Activated naive CD8-positive, alpha-beta T cell treated with anti-CD3 and anti-CD28 coated beads, Interleukin-2, amount 10 ng/mL, durations not matched to agents 7 days and 5 days (primary cell): ENCODE data around the gene ETDC. TPM values are rescaled to one million over a fixed set of nuclear protein-coding genes. Genes with fewer than 3 reads are reported as not detected.
"Not testable (repeated sequence)": the region's sequence is repeated elsewhere in the genome, so short reads cannot be mapped to it uniquely, and the experiment has no call there.

Experiments used
- ATAC-seq: fragments of 150-1000 bp; cut with Tn5 transposase; one replicate; pipeline ENCODE4 v1.10.0; 2021; ENCODE audit warnings: low read depth, moderate library complexity
- POLR2A ChIA-PET: fragments of 350-600 bp; sonication (Branson Sonifier 250); formaldehyde crosslinking; loops from one replicate; lab custom pipeline; 2021; ENCODE audit warnings: antibody characterized with exemption; lab: Charles Lee
- DNase-seq: peaks from one replicate; pipeline ENCODE4 v3.0.0; 2021
- H3K27ac Mint-ChIP-seq: one replicate; pipeline ENCODE4 v1.8.0; 2022; ENCODE audit warnings: mild to moderate bottlenecking, mixed read lengths
- H3K27me3 Mint-ChIP-seq: one replicate; pipeline ENCODE4 v1.8.0; 2022; ENCODE audit warnings: mild to moderate bottlenecking, moderate library complexity, mixed read lengths
- H3K36me3 Mint-ChIP-seq: one replicate; pipeline ENCODE4 v1.8.0; 2021; ENCODE audit warnings: mild to moderate bottlenecking, mixed read lengths
- H3K4me1 Mint-ChIP-seq: one replicate; pipeline ENCODE4 v1.8.0; 2021; ENCODE audit warnings: mixed read lengths
- H3K4me3 Mint-ChIP-seq: one replicate; pipeline ENCODE4 v1.8.0; 2022; ENCODE audit warnings: mild to moderate bottlenecking, moderate library complexity, mixed read lengths
- H3K9me3 Mint-ChIP-seq: one replicate; pipeline ENCODE4 v1.8.0; 2021; ENCODE audit warnings: mixed read lengths
- total RNA-seq, 2 experiments: library from RNA; stranded (reverse); gene quantifications; one replicate each; pipeline ENCODE4 v1.2.3, GENCODE V29; 2021

Gene ETDC
- total RNA-seq, 2 experiments from 2014 or later, result not detected

DNA sequence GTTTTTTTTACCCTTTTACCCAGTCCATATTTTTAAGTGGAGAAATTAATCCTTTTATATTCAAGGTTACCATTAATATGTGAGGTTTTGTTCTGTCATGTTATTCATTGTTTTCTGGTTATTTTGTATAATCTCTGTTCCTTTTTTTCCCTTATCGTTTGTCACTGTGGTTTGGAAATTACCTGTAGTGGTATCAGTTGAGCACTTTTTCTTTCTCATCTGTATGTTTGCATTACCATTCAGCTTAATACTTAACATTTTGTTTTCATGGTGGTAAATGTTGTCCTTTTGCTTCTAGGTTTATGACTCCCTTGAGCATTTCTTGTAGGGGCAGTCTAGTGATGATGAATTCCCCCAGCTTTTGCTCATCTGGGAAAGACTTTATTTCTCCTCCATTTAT, 6.6 kb downstream of the ETDC start:
- peaks cover 17% of the 10 kb centered on the region for H3K9me3 Mint-ChIP-seq
- no peak overlapping the region for H3K4me3 Mint-ChIP-seq
- H3K4me1 Mint-ChIP-seq, result no peaks in the 10 kb centered on the region
- ATAC-seq (no peak), DNase-seq (no peak)
- H3K27ac Mint-ChIP-seq, result no peak overlapping the region
- POLR2A ChIA-PET, result no interaction called here
- no peaks in the 10 kb centered on the region for H3K27me3 Mint-ChIP-seq
- peaks cover 30% of the 10 kb centered on the region for H3K36me3 Mint-ChIP-seq

DNA sequence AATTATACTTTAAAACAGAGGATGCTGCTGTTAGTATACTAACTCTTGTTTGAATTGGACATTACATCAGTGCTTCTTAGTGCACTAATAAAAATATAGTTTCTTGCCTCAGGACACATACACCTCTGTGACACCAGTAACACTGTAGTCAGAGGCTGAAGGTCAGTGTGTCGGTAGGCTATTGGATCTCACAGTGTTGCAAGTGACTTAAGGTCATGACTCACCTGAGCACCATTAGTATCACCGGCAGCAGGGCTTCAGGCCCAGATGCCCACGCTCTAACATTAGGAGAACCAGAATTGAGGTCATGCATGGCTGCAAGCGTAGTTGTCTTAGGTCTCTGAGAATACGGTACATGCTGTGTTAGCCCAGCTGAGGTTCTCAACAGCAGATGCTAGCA, 15.2 kb downstream of the ETDC start:
- H3K36me3 Mint-ChIP-seq, result peaks cover 52% of the 10 kb centered on the region
- POLR2A ChIA-PET, result no interaction called here
- no peak for ATAC-seq
- peaks cover 15% of the 10 kb centered on the region for H3K9me3 Mint-ChIP-seq
- DNase-seq, result no peak
- H3K27me3 Mint-ChIP-seq, result no peaks in the 10 kb centered on the region
- H3K4me3 Mint-ChIP-seq, result no peak overlapping the region
- no peak overlapping the region for H3K27ac Mint-ChIP-seq
- no peaks in the 10 kb centered on the region for H3K4me1 Mint-ChIP-seq

DNA sequence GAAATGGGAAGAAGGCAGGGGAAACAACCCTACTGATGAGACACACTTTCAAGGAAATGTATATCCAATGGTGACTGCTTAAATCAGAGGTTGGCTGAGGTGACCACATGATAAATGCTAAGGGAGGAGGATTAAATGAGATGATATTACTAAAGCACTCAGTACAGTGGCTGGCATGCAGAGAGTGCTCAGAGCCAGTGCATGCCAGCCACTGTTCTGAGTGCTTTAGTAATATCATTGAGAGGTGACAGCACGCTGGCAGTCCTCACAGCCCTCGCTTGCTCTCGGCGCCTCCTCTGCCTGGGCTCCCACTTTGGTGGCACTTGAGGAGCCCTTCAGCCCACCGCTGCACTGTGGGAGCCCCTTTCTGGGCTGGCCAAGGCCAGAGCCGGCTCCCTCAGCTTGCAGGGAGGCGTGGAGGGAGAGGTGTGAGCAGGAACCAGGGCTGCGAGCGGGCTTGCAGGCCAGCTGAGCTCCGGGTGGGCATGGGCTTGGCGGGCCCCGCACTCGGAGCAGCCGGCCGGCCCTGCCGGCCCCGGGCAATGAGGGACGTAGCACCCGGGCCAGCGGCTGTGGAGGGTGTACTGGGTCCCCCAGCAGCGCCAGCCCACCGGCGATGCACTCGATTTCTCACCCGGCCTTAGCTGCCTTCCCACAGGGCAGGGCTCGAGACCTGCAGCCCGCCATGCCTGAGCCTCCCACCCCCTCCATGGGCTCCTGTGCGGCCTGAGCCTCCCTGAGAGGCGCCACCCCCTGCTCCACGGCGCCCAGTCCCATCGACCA, 15.9 kb downstream of the ETDC start:
- H3K9me3 Mint-ChIP-seq, result peaks cover 16% of the 10 kb centered on the region
- DNase-seq, ATAC-seq, POLR2A ChIA-PET, H3K4me1 Mint-ChIP-seq, H3K27me3 Mint-ChIP-seq, H3K4me3 Mint-ChIP-seq, H3K27ac Mint-ChIP-seq: not testable (repeated sequence)
- H3K36me3 Mint-ChIP-seq, result peaks cover 55% of the 10 kb centered on the region

DNA sequence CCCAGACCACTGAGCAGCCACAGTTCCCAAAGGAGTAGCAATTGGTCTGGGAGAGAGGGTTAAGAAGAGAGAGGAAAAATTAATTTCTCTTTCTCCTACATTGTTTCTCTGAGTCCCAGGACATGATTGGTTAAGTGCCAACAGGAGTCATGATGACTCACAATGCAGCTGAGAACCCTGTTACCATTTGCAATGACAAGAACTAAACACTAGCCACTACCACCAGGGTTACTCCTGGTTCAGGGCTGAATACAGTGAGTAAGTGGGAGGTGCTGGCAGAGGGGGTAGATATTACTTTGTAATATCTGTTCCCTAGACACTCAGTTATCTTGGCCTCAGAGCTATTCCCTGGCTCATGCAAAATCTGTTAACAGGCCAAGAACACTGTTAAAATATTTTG, 18.0 kb downstream of the ETDC start:
- Mint-ChIP-seq H3K27ac (no peak overlapping the region), H3K4me3 (no peak overlapping the region), H3K4me1 (peaks cover 2% of the 10 kb centered on the region), H3K27me3 (no peaks in the 10 kb centered on the region), H3K9me3 (peaks cover 12% of the 10 kb centered on the region), H3K36me3 (peaks cover 47% of the 10 kb centered on the region)
- POLR2A ChIA-PET, result no interaction called here
- ATAC-seq (no peak), DNase-seq (no peak)

DNA sequence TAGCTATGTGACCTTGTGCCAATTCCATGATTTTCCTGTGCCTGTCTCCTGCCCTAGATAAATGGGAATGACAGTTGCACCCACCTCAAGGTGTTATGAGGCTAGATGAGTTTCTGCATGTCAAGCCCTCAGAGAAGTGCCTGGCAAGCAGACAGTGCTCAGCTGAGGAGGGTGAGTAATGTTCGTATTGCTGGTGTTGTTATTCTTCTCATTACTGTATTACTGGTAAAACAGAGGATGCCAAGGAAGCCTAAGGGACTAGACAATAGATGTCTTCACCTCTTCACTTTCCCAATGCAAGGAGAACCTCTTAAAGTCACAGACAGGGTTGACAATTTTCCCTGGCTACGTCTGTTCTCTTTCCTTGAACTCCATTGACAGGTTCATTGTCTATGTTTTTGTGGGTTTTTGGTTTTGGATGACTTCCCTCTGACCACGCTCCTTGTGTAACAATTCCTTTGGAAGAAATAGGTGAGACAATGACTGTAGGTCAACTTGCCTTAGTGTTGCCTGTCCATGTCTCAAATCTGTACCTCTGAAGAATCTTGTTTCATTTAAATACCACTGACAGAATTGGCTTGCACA, 19.2 kb downstream of the ETDC start:
- ATAC-seq (no peak), DNase-seq (no peak)
- H3K27ac Mint-ChIP-seq, result no peak overlapping the region
- H3K27me3 Mint-ChIP-seq, result no peaks in the 10 kb centered on the region
- H3K9me3 Mint-ChIP-seq, result peaks cover 11% of the 10 kb centered on the region
- peaks cover 2% of the 10 kb centered on the region for H3K4me1 Mint-ChIP-seq
- H3K4me3 Mint-ChIP-seq, result no peak overlapping the region
- peaks cover 51% of the 10 kb centered on the region for H3K36me3 Mint-ChIP-seq
- POLR2A ChIA-PET, result no interaction called here

DNA sequence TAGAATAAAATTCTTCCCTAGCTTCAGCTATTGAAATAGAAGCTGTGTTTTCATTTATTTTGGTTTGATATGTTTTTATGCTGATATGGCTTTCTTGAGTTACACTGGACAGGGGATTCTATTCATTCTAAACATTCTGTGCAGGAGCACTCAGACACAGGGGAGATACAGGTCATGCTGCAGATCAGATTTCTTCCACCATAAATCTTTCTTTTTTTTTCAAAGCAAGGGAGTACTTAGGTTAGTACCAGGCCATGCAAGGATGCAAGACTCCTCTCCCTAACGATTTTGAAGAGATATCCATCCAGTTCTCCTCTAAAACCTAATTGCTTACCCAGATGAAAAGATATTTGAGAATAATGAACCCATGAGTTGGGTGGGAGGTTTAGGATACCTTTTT, 21.4 kb downstream of the ETDC start:
- ATAC-seq (no peak), DNase-seq (no peak)
- Mint-ChIP-seq H3K9me3 (peaks cover 4% of the 10 kb centered on the region), H3K27ac (no peak overlapping the region), H3K36me3 (peaks cover 51% of the 10 kb centered on the region), H3K4me1 (peaks cover 2% of the 10 kb centered on the region), H3K27me3 (no peaks in the 10 kb centered on the region), H3K4me3 (no peak overlapping the region)
- POLR2A ChIA-PET, result no interaction called here

DNA sequence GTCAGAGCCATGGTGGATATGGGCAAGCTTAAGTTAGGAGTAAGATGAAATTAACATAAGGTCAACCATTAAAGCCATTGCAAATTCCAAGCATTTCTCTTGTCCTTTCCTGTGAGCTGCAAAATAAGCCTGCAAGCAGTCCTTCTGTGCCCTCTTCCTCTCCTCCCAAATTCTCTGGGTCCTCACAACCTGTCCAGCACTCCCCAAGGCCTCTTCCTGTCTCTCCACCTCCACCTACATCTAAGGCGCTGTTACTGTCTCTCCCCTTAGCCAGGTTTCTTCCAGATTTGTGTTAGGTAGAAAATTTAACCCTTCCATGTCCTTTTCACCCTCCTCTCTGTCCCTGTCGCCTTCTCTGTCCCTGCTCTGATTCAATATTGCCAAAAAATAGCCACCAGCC, 22.2 kb downstream of the ETDC start:
- H3K4me1 Mint-ChIP-seq, result peaks cover 2% of the 10 kb centered on the region
- DNase-seq (no peak), ATAC-seq (no peak)
- peaks cover 4% of the 10 kb centered on the region for H3K9me3 Mint-ChIP-seq
- no peaks in the 10 kb centered on the region for H3K27me3 Mint-ChIP-seq
- no peak overlapping the region for H3K4me3 Mint-ChIP-seq
- H3K27ac Mint-ChIP-seq, result no peak overlapping the region
- POLR2A ChIA-PET, result no interaction called here
- peaks cover 50% of the 10 kb centered on the region for H3K36me3 Mint-ChIP-seq

DNA sequence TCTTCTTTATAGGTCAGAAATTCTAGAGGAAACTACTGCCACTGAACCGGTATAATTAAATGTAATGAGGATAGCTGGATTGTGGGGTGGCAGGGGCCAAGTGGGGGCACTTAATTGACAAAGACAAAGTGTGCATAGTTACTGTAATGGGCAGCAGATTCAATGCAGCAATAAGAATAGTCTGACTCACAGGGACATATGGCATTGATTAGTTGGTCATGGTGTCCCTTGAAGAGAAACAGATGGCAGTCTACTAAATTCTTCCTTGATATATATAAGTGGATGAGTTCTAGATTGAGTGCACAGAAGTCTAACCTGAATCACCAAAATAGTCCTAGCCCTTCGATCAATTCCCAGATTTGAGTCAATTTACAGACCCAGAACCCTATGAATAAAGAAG, 31.6 kb downstream of the ETDC start:
- POLR2A ChIA-PET, result no interaction called here
- ATAC-seq (no peak), DNase-seq (no peak)
- H3K36me3 Mint-ChIP-seq, result peaks cover 31% of the 10 kb centered on the region
- H3K9me3 Mint-ChIP-seq, result no peaks in the 10 kb centered on the region
- peaks cover 52% of the 10 kb centered on the region for H3K4me1 Mint-ChIP-seq
- no peak overlapping the region for H3K27ac Mint-ChIP-seq
- H3K27me3 Mint-ChIP-seq, result no peaks in the 10 kb centered on the region
- peak overlapping the region; percentile 92 for H3K4me3 Mint-ChIP-seq

DNA sequence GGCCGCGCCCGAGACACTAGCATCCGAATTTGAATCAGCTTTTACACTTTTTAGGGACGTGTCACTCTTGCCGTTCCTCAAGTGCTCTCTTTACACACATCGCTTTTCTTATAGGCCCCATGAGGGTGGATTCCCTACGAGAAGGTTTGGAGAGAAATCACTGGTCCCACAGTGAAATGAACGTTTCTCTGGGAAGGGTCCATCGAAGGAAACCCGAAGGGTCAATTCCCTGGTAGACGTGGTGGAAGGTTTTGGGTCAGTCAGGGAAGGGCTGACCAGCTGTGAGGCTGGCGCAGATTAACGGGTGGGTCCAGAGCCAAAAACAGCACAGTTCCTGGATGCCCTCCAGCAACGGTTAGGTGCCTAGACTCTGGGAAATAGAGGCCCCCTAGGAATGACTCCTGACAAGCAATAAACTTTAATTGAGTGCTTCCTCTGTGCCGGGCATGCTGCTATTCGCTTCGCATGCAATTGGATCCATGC, 35.9 kb downstream of the ETDC start:
- Mint-ChIP-seq H3K27ac (peak overlapping the region; percentile 67), H3K36me3 (peaks cover 25% of the 10 kb centered on the region), H3K9me3 (no peaks in the 10 kb centered on the region), H3K4me1 (peaks cover 39% of the 10 kb centered on the region), H3K4me3 (peak overlapping the region; percentile 83), H3K27me3 (no peaks in the 10 kb centered on the region)
- DNase-seq (no peak), ATAC-seq (no peak)
- POLR2A ChIA-PET, result no interaction called here

DNA sequence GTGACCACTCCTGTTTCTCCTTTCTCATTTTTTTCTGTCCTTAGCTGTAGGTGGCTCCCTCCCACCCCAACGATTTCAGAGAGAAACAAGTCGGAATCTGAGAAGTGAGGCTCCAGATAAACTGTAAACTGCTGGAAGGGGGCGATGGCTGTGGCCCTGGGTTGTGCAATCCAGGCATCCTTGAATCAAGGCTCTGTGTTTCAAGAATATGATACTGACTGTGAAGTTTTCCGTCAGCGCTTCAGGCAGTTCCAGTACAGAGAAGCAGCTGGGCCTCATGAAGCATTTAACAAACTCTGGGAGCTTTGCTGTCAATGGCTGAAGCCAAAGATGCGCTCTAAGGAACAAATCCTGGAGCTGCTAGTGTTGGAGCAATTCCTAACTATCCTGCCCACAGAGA, 37.7 kb downstream of the ETDC start:
- Mint-ChIP-seq H3K27ac (no peak overlapping the region), H3K27me3 (no peaks in the 10 kb centered on the region), H3K9me3 (no peaks in the 10 kb centered on the region), H3K36me3 (peaks cover 26% of the 10 kb centered on the region), H3K4me3 (no peak overlapping the region), H3K4me1 (peaks cover 22% of the 10 kb centered on the region)
- POLR2A ChIA-PET, result no interaction called here
- ATAC-seq, result no peak
- DNase-seq, result no peak

DNA sequence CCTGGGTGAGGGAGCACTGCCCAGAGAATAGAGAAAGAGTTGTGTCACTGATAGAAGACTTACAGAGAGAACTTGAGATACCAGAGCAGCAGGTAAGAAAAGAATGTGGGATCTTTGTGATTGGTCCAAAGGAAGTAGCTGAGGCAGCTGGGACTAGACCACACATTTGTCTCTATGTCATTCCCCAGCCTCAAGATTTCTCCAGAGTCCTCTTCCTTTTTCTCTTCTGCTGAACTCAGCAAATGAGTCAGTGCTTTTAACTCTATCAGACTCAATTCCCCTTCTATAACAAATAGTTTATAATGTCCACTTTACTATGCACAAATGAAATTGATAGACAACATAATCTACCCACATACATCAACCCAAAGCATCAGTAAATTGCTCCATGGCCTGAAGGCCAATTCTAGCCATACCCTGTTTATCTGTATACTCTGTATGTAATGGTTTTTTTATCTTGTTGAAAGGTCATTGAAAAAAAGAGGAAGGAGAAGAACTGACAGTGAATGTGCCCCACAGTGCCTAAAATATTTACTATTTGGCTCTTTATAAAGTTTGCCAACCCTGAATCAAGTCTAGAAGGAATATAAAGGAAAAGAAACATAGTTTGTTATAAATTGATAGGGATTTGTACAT, 38.2 kb downstream of the ETDC start:
- H3K36me3 Mint-ChIP-seq, result peaks cover 28% of the 10 kb centered on the region
- no peaks in the 10 kb centered on the region for H3K9me3 Mint-ChIP-seq
- H3K4me3 Mint-ChIP-seq, result no peak overlapping the region
- H3K27me3 Mint-ChIP-seq, result no peaks in the 10 kb centered on the region
- POLR2A ChIA-PET, result no interaction called here
- ATAC-seq (no peak), DNase-seq (no peak)
- H3K27ac Mint-ChIP-seq, result no peak overlapping the region
- H3K4me1 Mint-ChIP-seq, result peaks cover 17% of the 10 kb centered on the region

DNA sequence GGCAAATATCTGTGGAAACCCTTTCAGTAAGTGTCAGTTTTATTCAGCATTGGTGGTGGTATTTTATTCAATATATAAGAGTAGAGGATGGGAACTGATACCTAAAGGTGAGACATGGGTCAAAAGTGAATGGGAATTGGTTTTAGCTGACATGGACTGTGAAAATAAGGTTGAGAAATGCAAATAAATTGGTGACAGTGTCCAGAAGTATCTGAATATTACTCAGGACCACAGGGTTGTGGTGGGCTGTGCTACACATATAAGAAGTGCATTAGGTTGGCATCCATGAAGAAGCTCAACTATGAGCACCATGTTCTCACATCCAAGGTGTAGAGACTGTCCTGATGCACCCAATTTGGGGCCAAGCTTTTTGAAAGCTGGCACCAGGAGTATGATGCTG, 45.0 kb downstream of the ETDC start:
- POLR2A ChIA-PET, result no interaction called here

More for the DNA sequence above, 45.0 kb downstream of the ETDC start:
- no peaks in the 10 kb centered on the region for H3K27me3 Mint-ChIP-seq
- H3K4me1 Mint-ChIP-seq, result no peaks in the 10 kb centered on the region
- DNase-seq (no peak), ATAC-seq (no peak)
- no peak overlapping the region for H3K27ac Mint-ChIP-seq
- H3K9me3 Mint-ChIP-seq, result no peaks in the 10 kb centered on the region
- peaks cover 24% of the 10 kb centered on the region for H3K36me3 Mint-ChIP-seq
- no peak overlapping the region for H3K4me3 Mint-ChIP-seq
